ENCODE data around the gene L3MBTL3. TPM values are rescaled to one million over a fixed set of nuclear protein-coding genes. Genes with fewer than 3 reads are reported as not detected.

Gene L3MBTL3
- total RNA-seq, result 15.1 TPM

GRCh38 chr6:130018292-130018743 lies at the start of gene L3MBTL3:
TSS of gene L3MBTL3 (plus strand) at chr6:130018581. CDS start at chr6:130042700, 24,119 bp downstream.
- DNase-seq (ENCODE audit: low spot score), result peak; percentile 87

DNA sequence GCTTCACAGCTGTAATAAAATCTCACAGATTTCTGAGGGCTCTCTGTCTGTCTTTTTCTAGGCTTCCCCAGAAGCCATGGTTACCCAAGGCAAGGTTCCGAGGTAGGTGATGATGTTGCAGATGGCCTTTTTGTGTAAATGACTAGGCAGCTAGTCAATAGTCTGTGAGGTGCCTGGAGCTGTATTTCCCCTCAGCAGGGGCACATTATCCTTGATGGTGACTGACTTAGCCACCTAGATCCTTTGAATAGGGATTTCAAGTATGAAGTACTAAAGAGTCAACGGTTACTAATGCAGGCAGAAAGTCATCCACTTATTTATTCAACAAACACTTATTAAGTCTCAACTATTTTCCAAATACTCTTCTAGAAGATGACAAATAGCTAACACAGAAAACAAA lies 49.3 kb upstream of the L3MBTL3 start:
- DNase-seq (ENCODE audit: low spot score), result no peak

- no peak for DNase-seq (ENCODE audit: low spot score)
These were observed 42.3 kb upstream of the L3MBTL3 start for GRCh38 chr6:129976110-129976509.

- no peak for DNase-seq (ENCODE audit: low spot score)
These were observed 40.0 kb upstream of the L3MBTL3 start for GRCh38 chr6:129978148-129978916.

DNA sequence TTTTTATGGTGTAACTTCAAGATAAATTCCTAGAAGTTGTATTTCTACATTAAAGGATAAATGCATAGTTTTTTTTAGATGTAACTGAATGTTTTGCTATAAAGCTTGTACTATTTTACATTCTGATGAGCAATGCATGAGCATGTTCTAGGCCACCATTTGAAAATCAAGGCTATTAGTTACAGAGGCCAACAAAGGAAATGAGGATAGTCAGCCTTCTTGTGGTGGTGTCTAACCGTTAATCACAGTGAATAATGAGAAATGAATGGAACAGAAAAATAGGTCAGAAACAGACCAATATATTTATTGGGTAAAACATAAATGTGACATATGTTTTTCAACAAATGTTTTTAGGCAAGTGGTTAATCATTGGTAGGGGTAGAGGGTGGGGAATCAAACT lies 37.6 kb upstream of the L3MBTL3 start:
- DNase-seq (ENCODE audit: low spot score), result no peak

GRCh38 chr6:129981598-129981997 lies 36.8 kb upstream of the L3MBTL3 start:
- DNase-seq (ENCODE audit: low spot score), result no peak

GRCh38 chr6:129989396-129989795 lies 29.0 kb upstream of the L3MBTL3 start:
- DNase-seq (ENCODE audit: low spot score), result no peak

GRCh38 chr6:129992881-129993280 lies 25.5 kb upstream of the L3MBTL3 start:
- no peak for DNase-seq (ENCODE audit: low spot score)

DNA sequence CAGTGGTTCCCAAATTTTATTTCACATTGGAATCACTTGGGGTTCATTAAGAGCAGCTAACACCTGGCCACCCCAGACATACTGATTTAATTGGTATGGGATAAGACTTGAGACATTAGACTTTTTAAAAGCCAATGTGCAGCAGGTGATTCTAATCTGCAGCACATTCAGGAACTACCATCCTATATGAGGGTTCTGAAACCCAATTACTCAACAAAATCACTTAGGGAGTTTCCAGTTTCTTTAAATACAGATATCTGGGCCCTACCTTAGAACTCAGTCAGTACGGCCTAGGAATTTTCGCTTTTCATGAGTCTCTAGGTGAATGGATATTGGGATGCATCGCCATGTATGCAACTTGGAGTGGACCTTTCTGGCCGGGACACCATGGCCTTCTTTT lies 24.0 kb upstream of the L3MBTL3 start:
- no peak for DNase-seq (ENCODE audit: low spot score)

DNA sequence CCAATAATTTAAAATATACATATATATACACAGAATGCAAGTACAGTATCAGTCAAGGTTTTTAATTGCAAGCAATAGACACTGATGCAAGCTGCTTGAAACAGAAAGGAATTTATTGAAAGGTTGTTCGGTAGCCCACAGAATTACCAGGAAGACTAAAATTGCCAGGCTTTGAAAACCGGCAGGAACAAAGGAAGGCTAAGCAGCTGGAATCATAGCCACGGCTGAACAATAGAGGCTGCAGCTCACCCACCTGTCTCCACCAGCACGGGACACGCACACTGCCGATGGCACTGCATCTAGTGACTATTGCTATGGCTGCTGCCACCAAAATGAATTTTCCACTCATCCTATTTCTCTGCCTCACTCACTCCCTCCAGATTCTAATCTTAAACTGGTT lies 22.0 kb upstream of the L3MBTL3 start:
- DNase-seq (ENCODE audit: low spot score), result no peak

DNA sequence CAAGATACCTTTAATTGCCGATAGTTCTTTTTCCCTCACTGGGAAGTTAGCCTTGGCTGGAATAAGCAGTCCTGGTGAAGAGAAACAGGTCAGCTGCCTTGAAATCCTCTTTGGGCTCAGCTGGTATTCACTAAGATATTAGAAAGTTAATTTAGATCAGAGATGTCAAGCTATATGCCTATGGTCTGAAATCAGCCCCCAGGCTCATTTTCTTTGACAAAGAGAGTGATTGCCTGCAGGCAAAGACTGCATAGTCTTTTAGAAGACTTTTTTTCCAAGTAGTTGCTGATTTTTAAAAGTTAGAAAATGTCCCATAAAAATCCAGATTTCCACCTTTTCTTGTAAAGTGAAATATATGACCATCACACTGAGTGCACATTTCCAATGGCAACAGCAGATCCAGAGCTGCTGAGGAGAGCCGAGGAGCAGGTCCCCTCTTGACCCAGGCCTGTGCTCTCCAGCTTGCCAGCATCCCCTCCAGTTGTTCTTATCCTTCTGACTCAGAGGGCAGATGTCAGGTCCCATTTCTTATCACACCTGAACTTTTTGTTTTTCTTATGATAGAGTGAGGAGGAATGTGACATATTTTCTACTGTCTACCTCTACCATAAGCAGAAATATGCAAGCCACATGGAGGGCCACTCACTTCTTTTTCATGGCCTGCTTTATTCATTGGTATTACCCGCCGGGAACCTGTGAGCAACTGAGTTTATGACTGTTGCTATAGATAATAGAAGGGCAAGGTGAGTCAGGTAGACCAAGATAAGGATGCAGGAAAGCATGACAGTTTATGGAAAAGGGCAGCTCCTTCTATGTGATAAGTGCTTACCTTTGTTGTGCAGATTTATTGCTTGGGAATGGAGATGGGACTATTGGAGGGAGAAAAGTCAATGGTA lies 17.6 kb upstream of the L3MBTL3 start:
- no peak for DNase-seq (ENCODE audit: low spot score)

DNA sequence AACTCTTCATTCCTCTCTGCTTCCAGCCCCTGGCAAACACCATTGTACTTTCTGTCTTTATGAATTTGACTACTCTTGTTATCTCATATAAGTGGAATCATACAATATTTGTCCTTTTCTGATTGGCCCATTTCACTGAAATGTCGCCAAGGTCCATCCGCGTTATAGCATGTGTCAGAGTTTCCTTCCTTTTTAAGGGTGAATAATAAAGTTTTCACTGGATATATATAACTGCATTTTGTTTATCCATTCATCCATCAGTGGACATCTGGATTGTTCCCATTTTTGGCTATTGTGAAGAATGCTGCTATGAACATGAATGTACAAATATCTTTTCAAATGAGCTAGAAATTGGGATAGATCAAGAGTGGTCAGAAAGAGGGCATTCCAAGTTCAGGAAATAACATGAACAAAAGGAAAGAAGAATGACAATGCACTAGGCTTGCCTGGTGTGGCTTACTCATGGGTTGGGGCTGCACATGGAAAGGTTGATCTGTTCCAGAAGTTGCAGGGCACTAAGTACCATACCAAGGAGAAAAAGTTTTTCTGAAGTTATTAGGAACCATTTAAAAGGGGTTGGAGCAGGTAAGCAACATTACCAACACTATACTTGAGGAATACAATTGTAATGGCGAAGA lies 10.0 kb upstream of the L3MBTL3 start:
- DNase-seq (ENCODE audit: low spot score), result no peak

- no peak for DNase-seq (ENCODE audit: low spot score)
These were observed 9.2 kb upstream of the L3MBTL3 start for GRCh38 chr6:130009146-130009545.

- no peak for DNase-seq (ENCODE audit: low spot score)
These were observed 8.0 kb upstream of the L3MBTL3 start for GRCh38 chr6:130010387-130010786.

DNA sequence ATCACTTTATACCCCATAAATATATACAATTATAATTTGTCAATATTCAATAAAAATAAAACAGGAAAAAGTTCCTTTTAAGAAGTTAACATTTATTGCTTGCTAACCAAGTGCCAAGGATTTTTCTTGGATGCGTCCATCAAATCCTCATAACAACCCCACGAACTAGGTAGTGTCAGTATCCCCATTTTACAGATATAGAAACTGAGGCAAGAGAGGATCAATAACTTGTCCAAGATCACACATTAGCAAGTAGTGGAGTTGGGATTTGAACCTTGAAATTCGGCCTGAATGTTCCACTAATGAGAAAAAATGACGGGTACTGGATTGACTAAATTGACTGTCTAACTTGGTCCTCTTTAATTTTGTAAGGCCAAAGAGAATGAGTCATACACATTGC lies 5.7 kb upstream of the L3MBTL3 start:
- DNase-seq (ENCODE audit: low spot score), result no peak

GRCh38 chr6:130018744-130019325 lies 454 bp downstream of the L3MBTL3 start:
- DNase-seq (ENCODE audit: low spot score), result no peak

DNA sequence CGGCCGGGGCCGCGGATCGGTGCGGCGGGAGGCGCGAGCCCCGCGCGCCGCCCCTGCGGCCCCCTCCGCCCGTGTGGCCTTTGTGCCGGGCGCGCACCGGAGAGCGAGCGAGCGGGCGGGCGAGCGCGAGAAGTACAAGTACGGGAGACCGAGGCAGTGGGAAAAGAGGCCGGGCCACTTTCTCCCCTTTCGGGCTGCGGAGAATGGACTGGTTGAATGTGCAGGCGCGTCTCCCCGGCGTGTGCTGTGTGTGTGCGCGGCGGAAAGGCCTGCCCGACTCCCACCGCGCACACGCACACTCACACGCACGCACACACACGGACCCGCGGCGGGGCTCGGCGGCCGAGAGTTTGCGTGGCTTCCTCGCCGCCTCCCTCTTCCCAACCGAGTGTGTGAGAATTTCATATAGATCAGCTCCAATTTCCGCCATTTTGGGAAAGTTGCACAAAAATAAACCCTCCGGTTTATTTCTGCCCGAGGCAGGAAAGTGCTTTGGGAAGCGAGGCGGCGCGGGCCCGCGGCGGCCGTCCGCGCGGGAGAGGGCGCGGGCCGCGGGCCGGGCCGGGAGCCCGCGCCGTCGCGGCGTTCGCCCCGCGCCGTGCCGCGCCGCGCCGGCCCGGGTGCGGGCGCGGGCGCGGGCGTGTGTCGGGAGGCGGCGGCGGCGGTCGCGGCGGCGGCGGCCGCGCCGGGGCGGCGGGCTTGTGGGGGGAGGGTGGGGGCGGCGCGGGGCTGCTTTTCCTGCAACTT lies 1.1 kb downstream of the L3MBTL3 start:
- peak; percentile 55 for DNase-seq (ENCODE audit: low spot score)

- peak; percentile 47 for DNase-seq (ENCODE audit: low spot score)
These were observed 1.9 kb downstream of the L3MBTL3 start for GRCh38 chr6:130020073-130020906.

DNA sequence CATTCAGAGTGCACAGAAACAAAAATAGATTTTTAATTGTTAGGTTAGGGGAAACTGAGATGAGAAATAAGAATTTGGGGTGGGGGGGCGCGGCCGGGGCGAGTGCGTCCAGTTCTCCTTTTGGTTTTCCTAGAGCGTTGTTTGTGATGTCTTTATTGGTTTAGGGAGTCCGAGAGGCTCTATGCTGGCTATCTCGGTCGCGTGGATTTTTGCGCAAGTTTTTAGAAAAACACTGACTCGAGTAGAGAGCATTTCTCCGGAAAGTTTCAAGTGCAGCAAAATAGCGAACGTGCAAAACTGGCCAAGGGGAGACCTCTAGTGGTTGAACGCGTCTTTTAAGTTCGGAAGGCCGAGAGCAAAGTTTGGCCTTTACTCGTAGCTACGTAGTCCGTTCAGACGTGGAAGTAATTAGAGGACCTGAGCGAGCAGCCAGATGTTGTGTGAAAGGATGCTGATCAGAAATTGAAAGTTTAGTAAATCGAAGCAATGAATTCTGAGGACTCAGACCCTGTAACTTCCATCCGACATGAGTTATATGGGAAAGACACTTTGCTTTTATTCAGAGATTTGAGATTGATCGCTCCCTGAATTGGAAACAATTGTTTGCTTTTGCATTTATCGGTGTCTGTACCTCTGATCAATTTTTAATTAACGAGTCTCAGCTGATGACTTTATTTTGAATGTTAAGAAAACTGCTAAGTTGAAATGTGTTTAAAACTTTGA lies 2.7 kb downstream of the L3MBTL3 start:
- peak; percentile 91 for DNase-seq (ENCODE audit: low spot score)

DNA sequence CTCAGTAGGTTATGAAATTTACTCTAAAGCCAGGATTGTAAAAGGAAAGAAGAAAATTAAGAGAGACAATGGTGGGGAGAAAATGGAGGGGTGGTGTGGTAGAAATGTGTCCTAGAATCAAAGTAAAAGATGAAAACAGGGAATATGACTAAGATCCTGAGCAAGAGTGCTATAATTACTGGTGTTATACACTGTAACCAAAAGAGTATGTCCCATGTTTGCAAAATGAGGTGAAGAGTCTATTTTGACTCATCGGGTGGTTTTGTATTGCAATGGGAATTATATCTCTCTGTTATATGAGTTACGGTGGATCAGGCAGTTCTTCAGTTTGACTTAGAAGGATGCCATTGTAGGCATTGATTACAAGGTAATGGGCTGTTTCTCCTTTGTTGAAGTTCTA lies 8.5 kb downstream of the L3MBTL3 start:
- no peak for DNase-seq (ENCODE audit: low spot score)

Data from ureter (tissue), 1 donor.